ENCODE results near the gene PIP4K2C. TPM values are rescaled to one million over a fixed set of nuclear protein-coding genes. Genes with fewer than 3 reads are reported as not detected.
"Not testable (repeated sequence)": the region's sequence is repeated elsewhere in the genome, so short reads cannot be mapped to it uniquely, and the experiment has no call there.

The PIP4K2C gene
- total RNA-seq, 2 experiments from 2014 or later: 15.1 to 17.3 TPM

DNA sequence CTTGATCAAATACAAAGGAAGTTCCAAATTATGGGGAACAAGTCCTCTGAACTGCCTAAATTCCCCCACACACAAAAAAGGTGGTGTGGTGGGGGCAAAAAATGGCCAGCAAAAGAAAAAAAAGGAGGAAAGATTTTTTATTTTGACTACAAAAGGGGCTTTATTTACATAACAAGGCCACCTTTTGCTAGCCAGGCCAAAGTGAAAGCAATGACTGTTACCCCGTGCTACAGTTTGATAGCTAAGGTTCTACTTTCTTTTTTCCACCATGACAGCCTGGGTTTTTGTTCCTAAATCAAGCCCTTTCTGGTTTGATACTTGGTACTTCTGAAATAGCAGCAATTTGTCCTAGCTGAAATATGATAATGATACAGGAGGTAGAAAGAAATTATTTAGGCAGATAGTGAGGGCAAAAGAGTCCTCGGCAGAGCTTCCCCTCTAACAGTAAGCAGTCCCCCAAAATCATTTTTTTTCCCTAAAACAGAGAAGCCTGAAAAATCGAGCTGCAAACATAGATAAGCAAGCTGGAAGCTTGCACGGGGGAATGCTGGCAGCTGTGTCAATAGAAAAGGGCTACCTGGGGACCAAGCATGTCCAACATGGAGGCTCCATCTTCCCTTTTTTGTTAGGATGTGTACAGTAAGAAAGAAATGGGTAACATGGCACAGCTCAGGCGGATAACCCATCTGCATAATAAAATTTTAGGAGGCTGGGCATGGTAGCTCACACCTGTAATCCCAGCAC, 50.9 kb downstream of the PIP4K2C start:
- Mint-ChIP-seq H3K9me3 (no peaks in the 10 kb centered on the region), H3K36me3 (ENCODE audit: low read depth) (no peaks in the 10 kb centered on the region), H3K27me3 (peaks cover 48% of the 10 kb centered on the region), H3K4me3 (no peak overlapping the region), H3K4me1 (ENCODE audit: low read depth) (no peaks in the 10 kb centered on the region), H3K27ac (no peak overlapping the region)
- H3K4me1 ChIP-seq (ENCODE audit: insufficient read depth, low read length): no peaks in the 10 kb centered on the region
- DNase-seq (no peak), ATAC-seq (ENCODE audit: poor library complexity) (no peak)
- no peaks in the 10 kb centered on the region for H3K36me3 ChIP-seq (ENCODE audit: insufficient read depth, low read length)
- peaks cover 0 to 6% of the 10 kb centered on the region in 2 experiments for H3K9me3 ChIP-seq (ENCODE audit: control insufficient read depth in 1 of 2, insufficient read depth in 1 of 2, low read length in 2 of 2)
- H3K27ac ChIP-seq (ENCODE audit: low read depth in 1 of 2, low read length in 2 of 2): no peak overlapping the region
- H3K4me3 ChIP-seq (ENCODE audit: low read length): no peak overlapping the region
- POLR2A ChIA-PET: interaction anchor here (0.7 kb wide), 1 partner anchor 12 kb away, joined by 4 read pairs; no protein-coding TSS in a partner anchor
- intact Hi-C loops (cut with DNase I, micrococcal nuclease): no loop called here
- H3K27me3 ChIP-seq (ENCODE audit: control insufficient read depth in 1 of 2, insufficient read depth in 2 of 2, low read length in 2 of 2): peaks cover 5 to 9% of the 10 kb centered on the region in 2 experiments
- CTCF ChIA-PET: no interaction called here
- TF ChIP-seq, protein P1, sequence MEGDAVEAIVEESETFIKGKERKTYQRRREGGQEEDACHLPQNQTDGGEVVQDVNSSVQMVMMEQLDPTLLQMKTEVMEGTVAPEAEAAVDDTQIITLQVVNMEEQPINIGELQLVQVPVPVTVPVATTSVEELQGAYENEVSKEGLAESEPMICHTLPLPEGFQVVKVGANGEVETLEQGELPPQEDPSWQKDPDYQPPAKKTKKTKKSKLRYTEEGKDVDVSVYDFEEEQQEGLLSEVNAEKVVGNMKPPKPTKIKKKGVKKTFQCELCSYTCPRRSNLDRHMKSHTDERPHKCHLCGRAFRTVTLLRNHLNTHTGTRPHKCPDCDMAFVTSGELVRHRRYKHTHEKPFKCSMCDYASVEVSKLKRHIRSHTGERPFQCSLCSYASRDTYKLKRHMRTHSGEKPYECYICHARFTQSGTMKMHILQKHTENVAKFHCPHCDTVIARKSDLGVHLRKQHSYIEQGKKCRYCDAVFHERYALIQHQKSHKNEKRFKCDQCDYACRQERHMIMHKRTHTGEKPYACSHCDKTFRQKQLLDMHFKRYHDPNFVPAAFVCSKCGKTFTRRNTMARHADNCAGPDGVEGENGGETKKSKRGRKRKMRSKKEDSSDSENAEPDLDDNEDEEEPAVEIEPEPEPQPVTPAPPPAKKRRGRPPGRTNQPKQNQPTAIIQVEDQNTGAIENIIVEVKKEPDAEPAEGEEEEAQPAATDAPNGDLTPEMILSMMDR (IDR thresholded peaks at IDR 0.05): no peak

DNA sequence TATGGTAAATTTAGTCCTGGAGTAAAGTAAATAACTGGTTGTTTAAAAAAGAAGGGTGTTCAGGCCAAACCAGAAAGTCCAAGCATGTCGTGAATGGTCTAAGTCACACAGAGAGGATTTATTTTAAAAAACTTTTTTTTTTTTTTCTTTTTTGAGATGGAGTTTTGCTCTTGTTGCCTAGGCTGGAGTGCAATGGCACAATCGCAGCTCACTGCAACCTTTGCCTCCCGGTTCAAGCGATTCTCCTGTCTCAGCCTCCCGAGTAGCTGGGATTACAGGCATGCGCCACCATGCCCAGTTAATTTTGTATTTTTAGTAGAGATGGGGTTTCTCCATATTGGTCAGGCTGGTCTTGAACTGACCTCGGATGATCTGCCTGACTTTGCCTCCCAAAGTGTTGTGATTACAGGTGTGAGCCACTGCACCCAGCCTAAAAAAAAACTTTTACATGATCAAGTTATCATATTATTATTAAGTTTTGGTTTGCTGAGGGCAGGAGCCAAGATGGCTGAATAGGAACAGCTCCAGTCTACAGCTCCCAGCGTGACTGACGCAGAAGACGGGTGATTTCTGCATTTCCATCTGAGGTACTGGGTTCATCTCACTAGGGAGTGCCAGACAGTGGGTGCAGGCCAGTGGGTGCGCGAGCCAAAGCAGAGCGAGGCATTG, 55.1 kb downstream of the PIP4K2C start:
- H3K27ac ChIP-seq (ENCODE audit: low read depth in 1 of 2, low read length in 2 of 2); H3K4me3 Mint-ChIP-seq; intact Hi-C loops (cut with DNase I, micrococcal nuclease); ATAC-seq (ENCODE audit: poor library complexity); H3K4me3 ChIP-seq (ENCODE audit: low read length); H3K9me3 Mint-ChIP-seq; H3K4me1 Mint-ChIP-seq (ENCODE audit: low read depth); H3K27ac Mint-ChIP-seq; H3K36me3 ChIP-seq (ENCODE audit: insufficient read depth, low read length); H3K27me3 ChIP-seq (ENCODE audit: control insufficient read depth in 1 of 2, insufficient read depth in 2 of 2, low read length in 2 of 2); H3K4me1 ChIP-seq (ENCODE audit: insufficient read depth, low read length); DNase-seq; POLR2A ChIA-PET; H3K36me3 Mint-ChIP-seq (ENCODE audit: low read depth); H3K9me3 ChIP-seq (ENCODE audit: control insufficient read depth in 1 of 2, insufficient read depth in 1 of 2, low read length in 2 of 2): not testable (repeated sequence)
- H3K27me3 Mint-ChIP-seq: peaks cover 17% of the 10 kb centered on the region
- CTCF ChIA-PET: interaction anchor here (0.7 to 1.1 kb wide), 2 partner anchors 13 to 83 kb away, joined by 3 read pairs; partner anchors contain the start of gene B4GALNT1

DNA sequence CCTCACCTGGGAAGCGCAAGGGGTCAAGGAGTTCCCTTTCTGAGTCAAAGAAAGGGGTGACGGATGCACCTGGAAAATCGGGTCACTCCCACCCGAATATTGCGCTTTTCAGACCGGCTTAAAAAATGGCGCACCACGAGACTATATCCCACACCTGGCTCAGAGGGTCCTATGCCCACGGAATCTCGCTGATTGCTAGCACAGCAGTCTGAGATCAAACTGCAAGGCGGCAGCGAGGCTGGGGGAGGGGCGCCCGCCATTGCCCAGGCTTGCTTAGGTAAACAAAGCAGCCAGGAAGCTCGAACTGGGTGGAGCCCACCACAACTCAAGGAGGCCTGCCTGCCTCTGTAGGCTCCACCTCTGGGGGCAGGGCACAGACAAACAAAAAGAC, 55.7 kb downstream of the PIP4K2C start:
- H3K4me3 Mint-ChIP-seq; H3K4me1 Mint-ChIP-seq (ENCODE audit: low read depth); intact Hi-C loops (cut with DNase I, micrococcal nuclease); H3K27ac Mint-ChIP-seq; H3K27ac ChIP-seq (ENCODE audit: low read depth in 1 of 2, low read length in 2 of 2); POLR2A ChIA-PET; H3K9me3 Mint-ChIP-seq; H3K27me3 ChIP-seq (ENCODE audit: control insufficient read depth in 1 of 2, insufficient read depth in 2 of 2, low read length in 2 of 2); H3K36me3 Mint-ChIP-seq (ENCODE audit: low read depth); DNase-seq; H3K36me3 ChIP-seq (ENCODE audit: insufficient read depth, low read length); H3K9me3 ChIP-seq (ENCODE audit: control insufficient read depth in 1 of 2, insufficient read depth in 1 of 2, low read length in 2 of 2); ATAC-seq (ENCODE audit: poor library complexity); H3K4me3 ChIP-seq (ENCODE audit: low read length); H3K4me1 ChIP-seq (ENCODE audit: insufficient read depth, low read length): not testable (repeated sequence)
- peaks cover 12% of the 10 kb centered on the region for H3K27me3 Mint-ChIP-seq
- CTCF ChIA-PET: interaction anchor here (1.1 kb wide), 1 partner anchor 14 kb away, joined by 3 read pairs; the partner anchor contains the start of gene B4GALNT1

Other genes with a start within 250 kb of the PIP4K2C start
- gene R3HDM2, start 160.1 kb upstream of the PIP4K2C start, total RNA-seq: 100 to 1,000 TPM; 106 to 115 TPM
- under 1 TPM; 0.20 to 0.33 TPM for gene INHBC, start 156.4 kb upstream of the PIP4K2C start, total RNA-seq
- not detected for gene INHBE, start 135.9 kb upstream of the PIP4K2C start, total RNA-seq
- under 1 TPM; 0.31 to 0.85 TPM for gene GLI1, start 131.4 kb upstream of the PIP4K2C start, total RNA-seq
- 100 to 1,000 TPM; 354 to 370 TPM for gene ARHGAP9, start 111.3 kb upstream of the PIP4K2C start, total RNA-seq
- 100 to 1,000 TPM; 203 to 204 TPM for gene MARS1, start 103.1 kb upstream of the PIP4K2C start, total RNA-seq
- gene DDIT3, start 70.7 kb upstream of the PIP4K2C start, total RNA-seq: 100 to 1,000 TPM; 145 TPM
- 10 to 100 TPM; 72.4 to 74.7 TPM for gene MBD6, start 68.4 kb upstream of the PIP4K2C start, total RNA-seq
- gene DCTN2, start 44.0 kb upstream of the PIP4K2C start, total RNA-seq: 10 to 100 TPM; 39.6 TPM
- gene KIF5A, start 41.1 kb upstream of the PIP4K2C start, total RNA-seq: under 1 TPM; 0.39 to 0.47 TPM
- gene DTX3, start 13.6 kb downstream of the PIP4K2C start, total RNA-seq: 10 to 100 TPM; 28.6 to 29.4 TPM
- under 1 TPM; 0.25 to 0.27 TPM for gene ARHGEF25, start 20.2 kb downstream of the PIP4K2C start, total RNA-seq
- gene B4GALNT1, start 42.0 kb downstream of the PIP4K2C start, total RNA-seq: not detected
- gene OS9, start 102.9 kb downstream of the PIP4K2C start, total RNA-seq: 100 to 1,000 TPM; 108 to 112 TPM
- gene AGAP2, start 147.6 kb downstream of the PIP4K2C start, total RNA-seq: 10 to 100 TPM; 21.0 to 21.2 TPM
- 10 to 100 TPM; 10.3 to 10.7 TPM for gene TSPAN31, start 153.8 kb downstream of the PIP4K2C start, total RNA-seq
- 10 to 100 TPM in 1 of 2 experiments, 1 to 10 TPM in 1; 8.7 to 10.8 TPM for gene CDK4, start 161.1 kb downstream of the PIP4K2C start, total RNA-seq
- gene MARCHF9, start 163.9 kb downstream of the PIP4K2C start, total RNA-seq: 10 to 100 TPM; 39.9 to 40.8 TPM
- gene CYP27B1, start 175.9 kb downstream of the PIP4K2C start, total RNA-seq: 1 to 10 TPM; 1.0 to 1.4 TPM
- gene METTL1, start 180.9 kb downstream of the PIP4K2C start, total RNA-seq: 10 to 100 TPM in 1 of 2 experiments, 1 to 10 TPM in 1; 9.3 to 12.0 TPM
- 1 to 10 TPM; 1.1 to 1.4 TPM for gene EEF1AKMT3, start 181.4 kb downstream of the PIP4K2C start, total RNA-seq
- 10 to 100 TPM; 25.8 to 26.9 TPM for gene TSFM, start 191.6 kb downstream of the PIP4K2C start, total RNA-seq
- gene AVIL, start 227.5 kb downstream of the PIP4K2C start, total RNA-seq: 1 to 10 TPM in 1 of 2 experiments, under 1 TPM in 1; 0.60 to 1.2 TPM